RPMI8226 (cell line): Measurements from ENCODE around the gene ELF5.

Experiments used
- DNase-seq: peaks from one replicate; pipeline ENCODE4 v3.0.0-alpha.2; 2015

Gene ELF5

GRCh38 chr11:34448223-34448994 lies 65.2 kb downstream of the ELF5 start:
- no peak for DNase-seq

DNA sequence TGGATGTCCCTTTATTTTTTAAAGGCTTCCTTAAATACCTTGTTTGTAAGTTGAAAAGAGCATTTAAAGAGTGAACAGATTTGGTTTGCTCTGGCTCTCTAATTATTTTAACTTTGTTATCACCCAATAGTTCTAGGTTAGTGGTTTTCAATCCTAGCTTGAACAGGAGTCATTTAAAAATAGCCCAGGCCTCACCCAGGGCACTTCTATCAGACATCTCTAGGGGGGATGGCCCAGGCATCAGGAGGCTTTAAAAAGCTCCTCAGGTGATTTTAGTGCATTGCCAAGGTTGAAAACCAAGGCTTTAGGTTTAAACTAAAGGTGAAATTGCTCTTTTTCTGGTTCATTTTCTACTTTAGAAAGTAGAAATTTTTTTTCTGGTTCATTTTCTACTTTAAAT lies 66.5 kb downstream of the ELF5 start:
- DNase-seq = no peak

GRCh38 chr11:34446386-34446785 lies 67.2 kb downstream of the ELF5 start:
- DNase-seq = no peak

GRCh38 chr11:34445956-34446355 lies 67.6 kb downstream of the ELF5 start:
- no peak for DNase-seq

- DNase-seq = no peak
These were observed 69.2 kb downstream of the ELF5 start for GRCh38 chr11:34444428-34444827.

GRCh38 chr11:34443136-34443535 lies 70.5 kb downstream of the ELF5 start:
- no peak for DNase-seq

DNA sequence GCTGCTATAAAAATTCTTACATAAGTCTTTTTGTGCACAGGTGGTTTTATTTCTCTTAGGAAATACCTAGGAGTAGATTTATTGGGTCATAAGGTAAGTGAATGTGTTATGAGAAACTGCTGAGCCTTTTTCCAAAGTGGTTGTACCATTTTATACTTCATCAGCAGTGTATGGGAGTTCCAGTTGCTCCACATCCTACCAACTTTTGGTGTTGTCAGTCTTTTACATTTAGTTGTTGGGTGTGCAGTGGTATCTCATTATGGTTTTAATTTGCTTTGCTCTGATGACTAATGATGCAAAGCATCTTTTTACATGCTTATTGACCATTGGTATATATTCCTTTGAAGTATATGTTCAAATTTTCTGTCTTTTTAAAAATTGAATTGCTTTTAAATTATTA lies 71.8 kb downstream of the ELF5 start:
- no peak for DNase-seq

DNA sequence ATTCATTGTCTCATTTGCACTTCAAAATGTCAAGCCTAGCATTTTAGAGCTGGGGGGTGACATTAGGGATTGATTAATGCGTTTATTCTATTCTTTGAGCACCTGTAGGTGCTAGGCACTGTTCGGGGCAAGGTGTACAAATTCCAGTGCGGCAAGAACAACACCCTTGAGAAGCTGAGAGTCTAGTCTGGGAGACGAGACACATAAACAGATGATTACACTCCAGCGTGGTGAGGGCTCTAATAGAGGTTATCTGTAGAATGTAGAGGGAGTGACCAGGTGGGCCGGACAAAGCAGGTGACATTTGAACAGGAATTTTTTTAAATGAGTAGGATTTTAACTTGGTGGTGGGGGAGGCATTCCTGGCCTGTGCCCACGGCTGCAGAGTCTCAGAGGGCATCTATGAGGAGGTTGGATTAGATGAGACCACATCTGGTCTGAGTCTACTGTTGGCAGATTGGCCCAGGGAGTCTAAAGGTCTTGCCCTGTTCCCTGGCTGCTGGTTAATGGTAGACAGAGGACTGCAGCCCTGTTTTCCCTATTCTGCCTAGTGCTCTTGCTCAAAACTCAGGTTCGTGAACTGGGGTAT lies 73.9 kb downstream of the ELF5 start:
- DNase-seq = no peak

DNA sequence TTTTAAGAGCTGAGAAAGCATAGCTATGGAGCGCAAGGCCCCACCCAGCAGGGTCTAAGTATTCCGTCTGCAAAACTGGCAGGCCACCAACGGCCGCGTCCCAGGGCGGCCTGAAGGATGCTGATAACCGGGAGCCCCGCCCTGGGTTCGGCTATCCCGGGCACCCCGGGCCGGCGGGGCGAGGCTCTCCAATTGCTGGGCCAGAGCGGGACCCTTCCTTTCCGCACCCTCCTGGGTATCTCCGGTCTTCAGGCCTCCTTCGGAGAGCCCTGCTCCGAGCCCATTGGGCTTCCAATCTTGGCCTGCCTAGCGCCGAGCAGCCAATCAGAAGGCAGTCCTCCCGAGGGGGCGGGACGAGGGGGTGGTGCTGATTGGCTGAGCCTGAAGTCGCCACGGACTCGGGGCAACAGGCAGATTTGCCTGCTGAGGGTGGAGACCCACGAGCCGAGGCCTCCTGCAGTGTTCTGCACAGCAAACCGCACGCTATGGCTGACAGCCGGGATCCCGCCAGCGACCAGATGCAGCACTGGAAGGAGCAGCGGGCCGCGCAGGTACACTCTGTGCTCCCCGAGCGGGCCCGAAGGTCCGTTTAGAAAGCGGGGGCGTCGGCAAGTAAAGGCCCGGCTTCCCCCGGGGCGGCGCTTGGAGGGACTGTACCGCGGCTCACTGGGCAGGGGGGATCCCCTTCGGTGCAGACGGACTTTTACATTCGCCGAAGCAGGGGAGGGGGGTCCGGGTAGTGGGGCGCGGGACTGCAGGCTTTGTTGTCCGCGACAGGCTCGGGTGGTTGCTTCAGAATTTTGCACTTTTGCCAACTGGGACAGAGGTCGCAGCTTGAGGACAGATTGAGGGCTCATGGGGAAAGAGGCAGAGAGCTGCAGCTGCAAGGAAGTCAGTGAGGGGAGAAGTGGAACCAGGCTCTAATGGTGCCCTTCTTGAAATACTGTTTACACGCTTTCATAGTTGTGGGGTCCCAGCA lies 74.8 kb downstream of the ELF5 start, which contains the start of gene CAT:
Gene CAT (plus strand): TSS at position 406 of the 979 bp plus-strand sequence. CDS start 80 bp downstream, at position 486.
- DNase-seq = peak; percentile 93

DNA sequence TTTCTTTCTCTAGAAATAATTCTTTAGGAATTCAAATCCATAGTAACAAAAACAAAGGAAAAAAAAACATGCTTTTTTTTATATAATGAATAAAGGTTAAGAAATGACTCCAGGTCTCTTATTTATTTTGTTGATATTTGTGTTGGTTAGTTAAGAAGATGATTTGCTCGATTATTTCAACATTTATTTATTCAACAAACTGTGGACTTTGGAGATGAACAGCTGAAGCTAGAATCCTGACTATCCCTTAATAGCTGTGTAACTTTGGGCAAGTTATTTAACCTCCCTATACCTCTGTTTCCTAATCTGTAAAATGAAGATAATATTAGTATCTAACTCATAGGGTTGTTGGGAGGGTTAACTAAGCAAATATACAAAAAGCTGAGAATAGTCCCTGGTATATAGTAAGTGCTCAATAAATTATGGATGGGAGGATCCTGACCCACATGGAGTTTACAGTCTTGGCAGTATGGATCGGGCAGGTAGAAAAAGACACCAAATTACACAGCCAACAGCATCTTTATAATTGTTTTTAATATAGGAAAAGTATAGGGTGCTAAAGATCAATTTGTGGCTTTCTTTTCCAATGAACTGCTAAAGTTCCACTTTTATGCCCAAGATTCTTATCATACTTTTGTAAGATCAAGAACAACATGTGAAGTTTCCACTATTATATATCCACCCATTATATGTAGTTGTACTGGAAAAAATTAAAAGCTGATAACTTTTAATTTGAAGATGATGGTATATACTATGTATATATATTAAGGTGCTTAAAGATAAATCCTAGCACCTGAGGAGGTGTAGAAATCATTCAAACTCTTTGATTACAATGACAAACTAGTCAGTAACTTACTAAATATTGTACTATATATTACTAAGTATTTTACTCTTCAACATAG lies 76.1 kb downstream of the ELF5 start:
- DNase-seq = no peak

GRCh38 chr11:34433899-34434298 lies 79.7 kb downstream of the ELF5 start:
- no peak for DNase-seq

DNA sequence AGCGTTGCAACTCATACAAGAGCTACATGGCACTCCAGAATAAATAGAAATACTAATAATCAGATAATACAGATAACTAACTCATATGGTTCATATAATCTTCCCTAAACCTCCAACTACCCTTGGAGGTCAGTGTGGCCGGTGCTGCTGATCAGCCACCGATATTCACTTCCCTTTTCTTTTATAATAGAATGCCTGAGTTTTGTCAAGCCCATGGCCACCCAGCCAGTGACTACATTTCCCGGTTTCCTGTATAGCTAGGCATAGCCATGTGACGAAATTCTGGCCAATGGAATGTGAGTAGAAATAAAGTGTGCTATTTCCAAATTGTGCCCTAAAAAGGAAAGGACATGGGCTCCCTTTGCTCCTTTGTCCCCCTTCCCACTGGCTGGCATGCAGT lies 80.8 kb downstream of the ELF5 start:
- no peak for DNase-seq

- DNase-seq = no peak
These were observed 81.6 kb downstream of the ELF5 start for GRCh38 chr11:34431979-34432378.
